Aorta (tissue), 5 donors: ENCODE measurements around the gene IFNK. TPM values are rescaled to one million over a fixed set of nuclear protein-coding genes. Genes with fewer than 3 reads are reported as not detected.

ENCODE experiments used
- ATAC-seq: fragments of 200-7000 bp; cut with Tn5 transposase; one replicate; pipeline ENCODE4 v1.9.1; 2022; ENCODE audit warnings: moderate library complexity; ENCODE audit not compliant: low FRiP score
- DNase-seq, 2 donors: peaks; one replicate each; pipeline ENCODE4 v3.0.0-alpha.2; 2020
- H3K27ac ChIP-seq, 2 donors: one replicate each; pipeline ENCODE4 v1.5.1; 2013; ENCODE audit warnings: low read length in 2 of 2, mild to moderate bottlenecking in 2 of 2, moderate library complexity in 2 of 2, control low read depth in 1 of 2, inconsistent platforms in 1 of 2, low read depth in 1 of 2
- H3K27me3 ChIP-seq, 2 donors: one replicate each; pipeline ENCODE4 v1.6.1; 2013; ENCODE audit warnings: control low read depth in 1 of 2, low read length in 1 of 2, mild to moderate bottlenecking in 1 of 2, moderate library complexity in 1 of 2; ENCODE audit not compliant: insufficient read depth in 2 of 2, control insufficient read depth in 1 of 2
- H3K36me3 ChIP-seq, 2 donors: one replicate each; pipeline ENCODE4 v1.6.1; 2013; ENCODE audit warnings: control low read depth in 1 of 2, low read length in 1 of 2, mild to moderate bottlenecking in 1 of 2; ENCODE audit not compliant: insufficient read depth in 2 of 2, control insufficient read depth in 1 of 2
- H3K4me1 ChIP-seq, 2 donors: one replicate each; pipeline ENCODE4 v1.6.1; 2013; ENCODE audit warnings: low read length in 2 of 2, control low read depth in 1 of 2, mild to moderate bottlenecking in 1 of 2, moderate library complexity in 1 of 2; ENCODE audit not compliant: insufficient read depth in 2 of 2, control insufficient read depth in 1 of 2
- H3K4me3 ChIP-seq, 2 donors: one replicate each; pipeline ENCODE4 v1.5.1; 2013; ENCODE audit warnings: low read length in 2 of 2, control low read depth in 1 of 2, mild to moderate bottlenecking in 1 of 2
- H3K9me3 ChIP-seq: one replicate; pipeline ENCODE4 v1.6.1; 2013; ENCODE audit warnings: mild to moderate bottlenecking, low read length; ENCODE audit not compliant: control insufficient read depth
- WGBS, 2 donors: extraction: QIAGEN DNeasy Blood & Tissue Kit; methylation state at CpG; one replicate each; pipeline ENCODE4 v1.1.7; 2013; 5-methylcytosine and 5-hydroxymethylcytosine counted together
- intact Hi-C, 2 donors: fragments of 100-400 bp; cut with DNase I; formaldehyde crosslinking; loops; one replicate each; pipeline versions ENCODE4 v1.14.2 to v1.15.0; 2022
- long read RNA-seq, 2 donors: library from polyadenylated mRNA; unstranded; transcript quantifications; one replicate each; pipeline ENCODE4 v2.0.0, GENCODE V29; 2020 to 2021
- polyA plus RNA-seq, 2 donors: library from polyadenylated mRNA; stranded (reverse); fragments of 200-250 nt; gene quantifications; one replicate each; pipeline ENCODE4 v1.2.3, GENCODE V29; 2013
- total RNA-seq, 2 donors: library from RNA; stranded (reverse); fragmentation: NEBNext Ultra II Directional; extraction: Animal tissue kit (Norgen Biotek cat#: 25700); gene quantifications; one replicate each; pipeline ENCODE4 v1.2.1, GENCODE V29; 2021
- donor health status: healthy with polysubstance abuse.
- donor health status: Bipolar disorder and iron deficiency.
- donor health status: DM: no; HTN: no; CAD: no.
- donor health status: DM: no; HTN: no; CAD: no.
- donor health status: DM: yes; HTN: yes; CAD: no.

Gene IFNK
- total RNA-seq (not detected), polyA plus RNA-seq (not detected)
- long read RNA-seq, donor 1: 0 reads
- long read RNA-seq, donor 2: 0 reads

DNA sequence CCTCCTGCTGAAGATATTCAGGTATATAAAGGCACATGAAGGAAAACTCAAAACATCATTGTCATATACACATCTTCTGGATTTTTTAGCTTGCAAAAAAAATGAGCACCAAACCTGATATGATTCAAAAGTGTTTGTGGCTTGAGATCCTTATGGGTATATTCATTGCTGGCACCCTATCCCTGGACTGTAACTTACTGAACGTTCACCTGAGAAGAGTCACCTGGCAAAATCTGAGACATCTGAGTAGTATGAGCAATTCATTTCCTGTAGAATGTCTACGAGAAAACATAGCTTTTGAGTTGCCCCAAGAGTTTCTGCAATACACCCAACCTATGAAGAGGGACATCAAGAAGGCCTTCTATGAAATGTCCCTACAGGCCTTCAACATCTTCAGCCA lies at the start of gene IFNK:
Gene IFNK, plus strand, starts transcription at position 55 of the 400 bp plus-strand sequence. Its CDS starts 47 bp downstream, at position 102.
- Histone ChIP-seq H3K4me1 (peaks cover 0 to 2% of the 10 kb centered on the region in 2 donors), H3K4me3 (no peak within 1 kb of the TSS), H3K27ac (no peak within 1 kb of the TSS), H3K9me3 (no peaks in the 10 kb centered on the region), H3K27me3 (no peaks in the 10 kb centered on the region), H3K36me3 (no peaks in the 10 kb centered on the region)
- DNase-seq: no peak
- intact Hi-C loops: no loop called here
- ATAC-seq: no peak
- 95 to 97% methylated on average over 2 of the region's 2 CpGs for WGBS, 2 donors

DNA sequence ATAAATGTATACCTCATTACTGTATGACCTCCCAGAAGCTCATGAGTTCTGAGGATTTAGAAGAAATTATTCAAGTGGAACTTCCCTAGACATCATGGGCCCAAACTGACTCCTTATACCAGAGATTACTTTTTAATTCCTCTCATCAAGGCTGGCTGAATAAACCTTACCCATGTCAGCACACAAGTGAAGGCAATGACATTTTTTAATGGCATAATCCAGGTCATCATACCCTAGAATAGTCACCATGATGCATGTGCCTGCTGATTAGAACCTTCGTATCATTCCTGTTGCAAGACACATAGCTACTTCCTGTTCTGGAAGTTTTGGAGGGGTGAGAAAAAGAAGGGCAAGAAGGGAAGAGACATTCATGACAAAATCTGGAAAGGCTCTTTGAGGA lies 49.8 kb upstream of the IFNK start:
- no peak overlapping the region for H3K4me3 ChIP-seq
- H3K9me3 ChIP-seq: no peaks in the 10 kb centered on the region
- 93 to 94% methylated on average over 1 of the region's 1 CpG for WGBS, 2 donors
- no peaks in the 10 kb centered on the region for H3K27me3 ChIP-seq
- DNase-seq (no peak), ATAC-seq (no peak)
- no peak overlapping the region for H3K27ac ChIP-seq
- no peaks in the 10 kb centered on the region for H3K36me3 ChIP-seq
- intact Hi-C loops: no loop called here
- peaks cover under 1 to 2% of the 10 kb centered on the region in 2 donors for H3K4me1 ChIP-seq

GRCh38 chr9:27475057-27475595 lies 49.0 kb upstream of the IFNK start:
- H3K4me3 ChIP-seq: no peak overlapping the region
- H3K27me3 ChIP-seq: no peaks in the 10 kb centered on the region
- H3K4me1 ChIP-seq: peaks cover 0 to 2% of the 10 kb centered on the region in 2 donors
- intact Hi-C loops: no loop called here
- no peaks in the 10 kb centered on the region for H3K36me3 ChIP-seq
- WGBS, 2 donors: 95 to 98% methylated on average over 7 of the region's 7 CpGs
- ATAC-seq (no peak), DNase-seq (no peak)
- H3K9me3 ChIP-seq: no peaks in the 10 kb centered on the region
- no peak overlapping the region for H3K27ac ChIP-seq

GRCh38 chr9:27476870-27477515 lies 47.1 kb upstream of the IFNK start:
- Histone ChIP-seq H3K27ac (no peak overlapping the region), H3K36me3 (no peaks in the 10 kb centered on the region), H3K4me1 (peaks cover 0 to 2% of the 10 kb centered on the region in 2 donors), H3K9me3 (no peaks in the 10 kb centered on the region), H3K4me3 (no peak overlapping the region), H3K27me3 (no peaks in the 10 kb centered on the region)
- intact Hi-C loops: no loop called here
- DNase-seq (no peak), ATAC-seq (no peak)
- 95 to 98% methylated on average over 6 of the region's 6 CpGs for WGBS, 2 donors

GRCh38 chr9:27478322-27478721 lies 45.8 kb upstream of the IFNK start:
- H3K4me3 ChIP-seq: no peak overlapping the region
- ATAC-seq (no peak), DNase-seq (no peak)
- H3K4me1 ChIP-seq: peaks cover 0 to 2% of the 10 kb centered on the region in 2 donors
- H3K9me3 ChIP-seq: no peaks in the 10 kb centered on the region
- intact Hi-C loops: no loop called here
- H3K36me3 ChIP-seq: no peaks in the 10 kb centered on the region
- no peak overlapping the region for H3K27ac ChIP-seq
- 95 to 97% methylated on average over 1 of the region's 1 CpG for WGBS, 2 donors
- H3K27me3 ChIP-seq: no peaks in the 10 kb centered on the region

DNA sequence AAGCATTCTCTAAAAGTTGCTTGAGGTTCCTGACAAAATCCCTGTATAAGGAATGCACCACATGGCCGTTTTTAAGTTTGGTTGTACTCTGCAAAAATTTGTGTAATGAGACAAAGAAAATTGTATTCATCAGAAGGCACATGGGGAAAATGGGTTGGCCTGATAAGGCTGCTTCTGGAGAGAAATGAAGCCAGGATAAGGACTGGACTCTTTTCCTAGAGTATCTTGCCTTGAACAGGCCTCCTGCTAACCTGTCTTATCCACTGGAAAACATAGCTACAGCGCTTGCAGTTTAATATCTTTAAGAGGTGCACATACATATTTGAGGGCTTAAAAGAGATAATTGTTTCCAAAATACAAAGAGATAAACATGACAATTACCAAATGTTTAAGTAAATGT lies 41.4 kb upstream of the IFNK start:
- Histone ChIP-seq H3K9me3 (no peaks in the 10 kb centered on the region), H3K27me3 (no peaks in the 10 kb centered on the region), H3K36me3 (no peaks in the 10 kb centered on the region), H3K27ac (no peak overlapping the region), H3K4me1 (no peaks in the 10 kb centered on the region), H3K4me3 (no peak overlapping the region)
- intact Hi-C loops: no loop called here
- ATAC-seq (no peak), DNase-seq (no peak)
- 61 to 66% methylated on average over 2 of the region's 2 CpGs for WGBS, 2 donors

DNA sequence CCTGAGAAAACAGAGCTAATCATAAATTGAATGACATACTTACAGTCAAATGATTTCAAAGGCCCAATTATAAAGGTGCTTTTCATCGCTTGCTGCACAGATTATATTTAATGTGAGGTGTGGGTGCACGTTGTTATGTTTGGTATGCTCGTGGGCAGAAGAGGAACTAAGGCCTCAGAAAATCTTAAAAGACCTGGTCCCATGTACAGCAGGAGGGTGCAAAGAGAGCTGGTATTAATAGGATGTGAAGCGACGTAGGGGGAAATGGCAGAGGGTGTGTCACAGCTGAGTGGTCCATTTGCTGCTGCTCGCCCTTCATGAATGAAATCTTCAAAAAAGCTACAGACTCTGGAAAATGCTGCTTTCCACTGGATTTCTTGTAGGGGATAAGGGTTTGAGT lies 40.5 kb upstream of the IFNK start:
- Histone ChIP-seq H3K4me1 (no peaks in the 10 kb centered on the region), H3K4me3 (no peak overlapping the region), H3K9me3 (no peaks in the 10 kb centered on the region), H3K36me3 (no peaks in the 10 kb centered on the region), H3K27me3 (no peaks in the 10 kb centered on the region), H3K27ac (no peak overlapping the region)
- 94 to 96% methylated on average over 6 of the region's 6 CpGs for WGBS, 2 donors
- intact Hi-C loops: no loop called here
- ATAC-seq (no peak), DNase-seq (no peak)

DNA sequence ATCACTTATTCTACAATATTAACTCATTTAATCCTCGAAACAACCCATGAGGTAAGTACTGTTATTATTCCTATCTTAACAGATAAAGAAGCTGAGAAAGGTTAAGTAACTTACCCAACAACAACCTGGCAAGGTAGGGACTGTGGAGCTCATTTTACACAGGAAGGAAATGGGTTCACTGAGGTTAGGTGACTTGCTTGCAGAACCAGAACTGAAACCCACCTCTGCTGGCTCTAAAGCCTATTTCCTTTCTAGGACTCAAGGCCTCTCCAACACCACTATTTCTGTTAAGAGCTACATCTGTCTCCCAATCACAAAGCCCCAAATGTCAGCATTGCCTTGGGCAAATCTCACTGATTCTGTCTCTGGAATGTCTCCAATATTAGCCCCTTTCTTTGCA lies 38.9 kb upstream of the IFNK start:
- ATAC-seq (no peak), DNase-seq (no peak)
- H3K4me3 ChIP-seq: no peak overlapping the region
- H3K27me3 ChIP-seq: no peaks in the 10 kb centered on the region
- H3K27ac ChIP-seq: no peak overlapping the region
- WGBS, 2 donors: 96 to 97% methylated on average over 1 of the region's 1 CpG
- no peaks in the 10 kb centered on the region for H3K9me3 ChIP-seq
- intact Hi-C loops: no loop called here
- H3K36me3 ChIP-seq: no peaks in the 10 kb centered on the region
- H3K4me1 ChIP-seq: no peaks in the 10 kb centered on the region

DNA sequence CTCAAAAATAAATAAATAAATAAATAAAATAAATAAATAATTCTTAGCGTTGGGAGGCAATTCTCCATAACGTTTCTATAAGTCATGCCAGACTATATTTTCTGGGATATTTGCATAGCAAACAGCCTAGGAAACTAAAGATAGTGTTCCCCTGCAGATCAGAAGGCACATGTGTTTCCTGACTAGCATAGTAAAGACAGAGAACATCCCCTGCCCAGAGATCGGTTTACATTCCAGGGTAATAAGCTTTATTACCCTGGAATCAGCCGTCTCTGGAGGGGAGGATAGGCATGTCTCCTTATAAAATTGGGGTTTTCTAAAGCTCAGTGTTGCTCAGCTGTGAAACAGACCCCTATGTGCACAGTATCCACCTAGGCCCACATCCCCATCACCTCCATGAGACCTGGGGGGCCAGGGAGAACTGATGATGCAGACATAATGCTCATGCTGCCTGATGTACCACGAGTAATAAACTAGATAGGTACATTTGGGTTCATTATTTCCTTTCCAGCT lies 36.9 kb upstream of the IFNK start:
- Histone ChIP-seq H3K9me3 (no peaks in the 10 kb centered on the region), H3K36me3 (no peaks in the 10 kb centered on the region), H3K4me1 (no peaks in the 10 kb centered on the region), H3K4me3 (no peak overlapping the region), H3K27me3 (no peaks in the 10 kb centered on the region), H3K27ac (no peak overlapping the region)
- ATAC-seq (no peak), DNase-seq (no peak)
- intact Hi-C loops: no loop called here
- WGBS, 2 donors: 49 to 61% methylated on average over 5 of the region's 5 CpGs
